NCI-H446 treated with DMSO at 0.1 percent for 48 hours (cell line): ENCODE data around the gene DIS3L.
A peak's percentile ranks its signal among the peaks of the same experiment; 100 is the strongest.
"Not testable (repeated sequence)": the region's sequence is repeated elsewhere in the genome, so short reads cannot be mapped to it uniquely, and the experiment has no call there.

Experiments used
- DNase-seq: peaks from one replicate; lab custom pipeline; 2025; lab: John Stamatoyannopoulos, UW

The DIS3L gene

DNA sequence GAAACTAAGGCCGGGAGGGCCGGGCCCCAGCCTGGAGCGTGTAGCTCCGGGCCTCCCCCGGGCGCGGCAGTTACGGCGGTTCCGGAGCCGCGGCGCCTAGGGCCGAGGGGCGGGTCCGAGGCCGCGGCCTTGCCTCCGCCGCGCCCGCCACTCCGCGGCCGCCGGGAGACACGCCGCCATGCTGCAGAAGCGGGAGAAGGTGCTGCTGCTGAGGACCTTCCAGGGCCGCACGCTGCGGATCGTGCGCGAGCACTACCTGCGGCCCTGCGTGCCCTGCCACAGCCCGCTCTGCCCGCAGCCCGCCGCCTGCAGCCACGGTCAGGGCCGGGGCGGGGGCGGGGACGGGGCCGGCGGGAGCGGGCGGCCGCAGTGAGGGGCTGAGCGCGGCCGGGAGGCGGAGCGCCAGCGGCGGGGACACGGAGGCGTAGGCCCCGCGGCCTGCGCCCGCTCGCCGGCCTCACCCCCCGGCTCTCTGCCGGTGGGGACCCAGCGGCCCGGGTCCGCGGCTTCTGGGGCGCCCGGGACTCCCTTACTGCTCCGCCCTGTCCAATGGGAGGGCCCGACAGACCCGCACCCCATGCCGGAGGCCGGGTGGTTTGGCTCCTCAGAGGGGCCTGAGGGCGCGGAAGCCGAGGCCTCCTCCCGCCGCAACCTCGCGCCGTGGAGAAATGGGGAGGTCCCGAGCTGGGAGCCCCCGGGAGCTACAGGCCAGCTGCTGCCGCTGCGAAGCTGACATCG is at the start of gene DIS3L:
Gene DIS3L, plus strand, starts transcription at position 150 of the 738 bp plus-strand sequence. Its CDS starts 29 bp downstream, at position 179.
- DNase-seq, result no peak

DNA sequence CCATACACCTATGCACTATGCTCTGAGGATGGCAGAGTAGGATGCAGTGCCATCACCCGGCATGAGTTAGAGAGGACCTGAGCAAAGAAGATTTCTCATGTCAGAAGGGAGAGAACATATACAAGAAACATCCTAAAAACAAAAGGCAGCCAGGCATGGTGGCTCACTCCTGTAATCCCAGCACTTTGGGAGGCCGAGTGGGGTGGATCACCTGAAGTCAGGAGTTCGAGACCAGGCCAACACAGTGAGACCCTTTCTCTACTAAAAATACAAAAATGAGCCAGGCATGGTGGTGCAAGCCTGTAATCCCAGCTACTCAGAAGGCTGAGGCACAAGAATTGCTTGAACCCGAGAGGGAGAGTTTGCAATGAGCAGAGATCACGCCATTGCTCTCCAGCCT is 47.5 kb upstream of the DIS3L start:
- DNase-seq, result not testable (repeated sequence)

DNA sequence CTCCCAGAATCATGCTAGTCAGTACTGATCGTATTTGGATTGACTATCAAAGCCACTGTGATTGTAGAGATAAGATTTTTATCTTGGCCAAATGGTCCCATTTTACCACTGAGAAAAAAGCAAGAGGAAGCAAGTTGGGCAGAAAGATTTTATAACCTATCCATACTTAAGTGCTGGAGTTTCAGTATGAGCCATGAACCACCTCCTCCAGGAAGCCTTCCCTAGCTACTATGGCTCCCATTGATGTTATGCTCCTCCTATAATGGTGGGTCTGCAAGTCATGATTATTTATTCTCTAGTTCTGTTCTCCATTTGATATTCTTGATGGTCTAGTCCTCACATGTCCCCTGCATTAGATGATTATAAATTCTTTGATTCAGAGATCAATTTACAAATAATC is 46.4 kb upstream of the DIS3L start:
- no peak for DNase-seq

DNA sequence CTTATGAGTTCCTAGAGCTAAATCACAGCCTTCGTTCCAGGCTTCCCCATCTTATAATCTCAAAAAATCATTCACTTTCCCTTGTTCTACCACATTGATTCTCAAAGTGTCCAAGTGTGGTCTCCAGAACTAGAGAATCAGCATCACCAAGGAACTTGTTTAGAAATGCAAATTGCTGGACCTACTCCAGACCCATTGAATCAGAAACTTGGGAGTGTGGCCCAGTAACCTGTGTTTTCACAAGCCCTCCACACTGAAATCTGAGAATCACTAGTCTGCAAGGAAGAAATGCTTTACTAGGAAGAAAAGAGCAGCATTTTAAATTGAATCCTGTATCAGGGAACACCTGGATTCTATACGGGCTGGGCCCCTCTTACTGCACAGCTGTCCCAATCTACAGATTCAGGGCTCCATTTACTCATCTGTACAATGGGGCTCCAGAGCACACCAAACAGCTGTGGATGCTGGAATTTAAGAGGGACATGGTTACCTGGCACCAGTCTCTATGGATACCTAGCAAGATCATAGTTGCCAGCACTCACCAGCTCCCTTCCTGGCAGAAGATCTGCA is 43.7 kb upstream of the DIS3L start:
- no peak for DNase-seq

DNA sequence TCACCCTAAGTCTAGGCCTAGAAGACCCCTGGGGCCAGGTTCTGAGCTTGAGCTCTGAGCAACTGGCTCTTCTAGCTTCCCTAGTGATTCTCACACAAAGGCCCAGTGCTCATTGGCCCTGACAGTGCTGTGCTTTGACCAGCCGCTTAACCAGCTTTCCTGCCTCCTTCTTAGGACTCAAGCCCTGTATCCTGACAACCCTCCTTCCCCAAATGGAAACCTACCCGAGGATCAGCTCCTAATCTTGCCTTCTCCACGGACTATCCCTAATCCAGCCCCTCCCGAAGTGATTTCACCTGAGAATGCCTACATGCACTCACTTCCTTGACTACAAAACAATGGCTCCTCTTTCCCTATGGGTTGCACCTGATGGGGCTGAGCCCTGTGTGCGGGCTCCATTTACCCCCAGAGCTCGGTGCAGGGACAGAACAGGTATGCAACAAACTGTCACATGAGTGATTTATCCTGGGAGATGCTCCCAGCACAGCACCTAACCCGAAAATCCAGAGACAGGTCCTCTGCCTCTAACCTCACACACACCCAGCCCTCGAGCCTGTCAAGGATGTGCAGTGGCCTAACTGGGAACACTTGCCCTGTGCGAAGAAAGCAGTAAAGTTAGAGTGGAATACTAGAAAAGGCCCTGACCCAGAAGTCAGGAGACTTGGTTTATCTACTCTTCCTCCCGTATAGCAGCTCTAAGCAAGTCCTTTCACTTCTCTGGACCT is 42.1 kb upstream of the DIS3L start:
- no peak for DNase-seq

DNA sequence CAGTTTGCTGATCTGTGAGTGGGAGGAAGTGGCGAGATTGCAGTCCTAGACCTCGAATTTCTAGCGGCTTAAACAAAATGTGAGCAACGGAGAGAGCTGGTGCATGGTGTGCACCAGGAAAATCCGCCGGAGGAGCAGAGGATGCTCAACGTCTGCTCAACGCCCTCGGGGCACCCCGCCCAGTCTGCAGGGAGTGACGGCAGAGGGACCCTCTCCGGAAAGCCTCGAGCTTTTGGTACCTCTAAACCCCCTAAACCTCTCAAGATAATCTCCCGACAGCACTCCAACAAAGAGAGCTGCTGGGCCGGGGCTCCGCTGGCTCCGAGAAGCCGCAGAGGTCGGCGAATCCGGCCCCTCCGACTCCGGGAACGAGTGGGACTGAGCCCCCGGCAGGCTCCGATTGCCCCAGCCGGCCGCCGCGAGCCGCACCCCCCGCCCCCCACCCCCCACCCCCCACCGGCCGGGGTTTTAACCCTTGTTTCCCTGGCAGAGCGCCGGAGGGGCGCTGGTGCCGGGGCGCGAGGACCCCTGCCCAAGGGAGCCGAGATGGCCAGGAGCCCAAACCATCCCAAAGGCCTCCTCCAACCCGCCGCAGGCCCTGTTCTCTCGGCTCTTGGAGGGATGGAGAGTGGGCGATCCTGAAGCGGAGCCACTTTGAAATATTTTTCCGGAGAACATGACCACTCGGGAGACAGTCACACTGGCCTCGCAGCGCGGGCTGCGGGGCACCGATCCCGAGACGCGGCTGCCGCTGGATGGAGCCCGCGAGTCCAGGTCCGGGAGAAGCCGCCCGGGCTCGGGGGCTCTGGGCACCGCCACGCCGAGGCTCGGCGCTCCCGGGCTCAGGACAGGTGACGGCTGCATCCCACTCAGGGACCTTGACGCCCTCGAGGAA is 41.3 kb upstream of the DIS3L start:
- no peak for DNase-seq

DNA sequence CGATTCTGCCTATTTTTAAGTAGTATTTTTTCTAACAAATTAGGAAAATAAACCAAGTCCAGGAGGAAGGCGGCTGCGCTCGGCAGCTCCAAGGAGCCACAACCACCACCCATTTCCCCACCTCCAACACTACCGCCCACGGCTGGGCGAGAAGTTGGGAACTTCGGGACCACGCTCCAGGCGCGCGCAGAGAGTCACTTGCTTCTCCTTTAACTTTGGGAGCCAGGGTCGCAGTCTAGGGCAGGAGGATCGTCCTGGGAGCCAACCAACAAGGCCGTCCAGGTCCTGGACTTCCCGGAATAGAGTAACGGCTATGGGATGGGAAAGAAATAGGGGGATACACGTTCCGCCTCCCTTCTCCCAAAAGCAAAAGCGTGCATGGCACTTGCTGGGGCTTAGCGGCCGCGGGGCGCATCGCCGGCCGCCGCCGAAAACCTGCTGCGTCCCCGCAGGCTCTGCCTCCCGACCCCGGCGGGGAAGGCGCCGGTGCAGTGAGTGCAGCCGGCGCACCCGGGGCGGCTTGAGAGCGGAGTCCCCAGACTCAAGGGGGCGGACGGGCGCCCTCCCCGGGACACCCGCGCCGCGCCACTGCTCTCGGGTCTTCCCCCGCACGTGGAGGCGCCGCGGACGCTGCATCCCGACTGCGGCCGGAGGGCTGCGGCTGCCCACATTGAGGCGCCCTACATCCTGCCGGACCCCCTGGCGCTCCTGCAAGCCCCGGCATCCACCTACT is 40.5 kb upstream of the DIS3L start:
- DNase-seq, result no peak

DNA sequence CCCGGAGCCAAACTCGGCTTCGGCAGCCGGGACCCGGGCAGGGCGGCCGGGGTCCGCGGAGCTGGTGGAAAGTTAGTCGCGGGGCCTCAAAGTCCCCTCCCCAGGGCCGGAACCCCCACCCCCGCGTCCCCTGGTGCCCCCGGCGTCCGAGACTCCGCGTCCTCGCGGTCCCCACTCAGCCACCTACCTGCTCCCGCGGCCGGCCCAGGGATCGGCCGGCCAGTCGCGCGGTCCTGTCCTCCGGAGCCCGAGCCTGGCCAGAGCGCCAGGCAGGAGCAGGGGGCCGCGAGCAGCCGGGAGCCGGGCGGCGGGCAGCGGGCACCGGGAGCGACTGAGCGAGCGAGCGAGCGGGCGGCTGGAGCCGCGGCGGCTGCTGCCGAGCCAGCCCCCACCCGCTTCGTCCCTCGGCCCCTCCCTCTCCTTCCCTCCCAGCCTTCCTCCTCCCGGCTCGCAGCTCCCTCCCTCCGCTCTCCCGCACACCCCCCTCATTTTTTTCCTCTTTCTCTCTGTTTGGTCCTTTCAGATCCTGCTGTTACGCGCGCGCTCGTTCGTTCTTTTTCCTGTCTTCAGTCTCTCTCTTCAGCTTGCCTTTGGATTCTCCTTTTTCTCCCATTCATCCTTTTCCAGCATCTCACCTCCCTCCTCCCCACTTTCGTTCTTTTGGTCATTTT is 39.8 kb upstream of the DIS3L start, which contains the start of gene MEGF11:
Gene MEGF11, minus strand, starts transcription at position 333 of the 671 bp plus-strand sequence. CDS start 125,347 bp downstream, outside the sequence.
- no peak for DNase-seq

DNA sequence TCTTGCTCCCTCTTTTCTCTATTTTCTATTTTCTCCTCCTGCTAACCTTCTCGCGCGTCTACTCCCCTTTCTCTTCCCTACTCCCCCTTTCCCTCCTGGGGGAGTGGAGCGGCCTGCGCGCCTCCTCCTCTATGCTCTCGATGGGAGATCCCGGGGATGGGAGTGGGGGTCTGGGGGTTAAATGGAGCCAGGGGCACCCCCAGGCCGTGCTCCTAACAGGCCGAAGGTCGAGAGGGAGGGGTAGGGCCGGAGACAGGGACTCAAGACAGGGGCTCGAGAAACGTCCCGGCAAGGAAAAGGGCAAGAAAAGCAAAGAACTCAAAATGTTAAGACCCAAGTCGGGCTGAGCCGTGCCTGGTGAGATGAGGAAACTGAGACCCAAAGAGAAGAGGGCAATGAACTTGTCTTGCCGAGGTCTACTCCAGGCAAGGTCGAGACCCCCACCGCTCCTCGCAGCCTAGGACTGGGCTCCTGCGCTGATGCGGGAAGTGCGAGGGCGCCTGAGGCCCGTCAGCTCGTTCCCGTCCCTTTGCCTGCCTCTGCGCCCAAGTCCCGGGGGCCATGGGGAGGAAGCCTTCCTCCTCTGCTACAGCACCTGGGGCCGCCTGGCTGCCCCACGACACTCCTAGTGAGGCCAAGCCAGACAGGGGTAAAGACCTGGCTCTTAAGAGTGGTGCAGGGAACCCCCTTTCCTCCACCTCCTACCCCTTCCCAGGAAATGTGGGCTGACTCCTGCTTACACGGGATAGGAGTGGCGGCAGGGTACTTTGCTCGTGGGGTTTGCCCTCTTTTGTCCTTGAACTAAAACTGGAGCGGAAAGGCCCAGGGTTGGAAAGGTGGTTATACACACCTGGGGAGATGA is 39.0 kb upstream of the DIS3L start:
- no peak for DNase-seq

DNA sequence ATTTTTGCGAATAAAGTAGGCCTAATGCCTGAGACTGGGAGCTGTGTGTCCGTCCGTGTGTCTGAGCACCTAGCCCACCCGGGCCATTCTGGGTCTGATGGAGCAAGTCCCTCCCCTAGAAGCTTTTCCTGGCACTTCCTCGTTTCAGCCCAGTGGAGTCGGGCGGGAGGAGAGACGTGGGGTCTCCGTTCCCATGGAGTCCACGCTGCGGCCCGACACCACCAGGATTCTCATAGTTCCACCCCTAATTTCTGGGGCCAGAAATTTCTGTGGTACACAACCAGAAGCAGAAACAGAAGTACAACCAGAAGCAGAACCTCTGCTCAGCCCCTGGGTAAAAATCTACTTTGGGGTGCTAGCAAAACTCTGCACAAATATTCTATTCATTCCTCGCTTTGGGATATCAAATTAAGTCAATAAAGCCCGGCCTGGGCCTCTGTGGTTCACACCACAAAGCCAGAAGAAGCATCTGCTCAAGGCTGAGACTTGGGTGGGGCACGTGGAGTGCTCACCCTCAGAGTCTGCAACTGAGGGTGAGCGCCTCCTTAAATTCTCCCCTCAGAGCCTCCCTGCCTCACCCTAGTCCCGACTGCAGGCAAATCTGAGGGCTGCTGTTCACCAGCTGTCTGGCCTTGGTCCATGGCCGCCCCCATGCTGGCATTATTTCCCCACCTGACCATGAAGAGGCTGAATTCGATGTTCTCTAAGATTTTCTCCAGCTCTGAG is 38.3 kb upstream of the DIS3L start:
- DNase-seq, result no peak

DNA sequence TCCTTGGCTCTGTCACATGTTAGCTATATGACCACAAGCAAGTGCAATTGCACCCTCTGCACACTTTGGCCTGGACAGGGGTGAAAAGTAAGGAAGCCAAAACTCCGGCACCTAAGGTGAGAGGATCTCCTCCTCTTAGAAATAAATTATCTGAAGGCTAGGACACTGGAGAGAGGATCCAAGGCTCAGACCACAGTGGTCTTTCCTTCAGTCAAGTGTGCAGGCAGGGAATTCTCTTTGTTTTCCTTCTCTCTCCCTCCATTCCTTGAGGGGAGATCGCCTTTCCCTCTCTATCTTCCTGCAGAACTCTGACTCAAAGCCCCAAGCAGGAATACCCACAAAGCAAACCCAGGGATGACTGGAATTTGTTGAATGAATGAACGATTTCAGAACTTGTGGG is 36.7 kb upstream of the DIS3L start:
- DNase-seq, result no peak

DNA sequence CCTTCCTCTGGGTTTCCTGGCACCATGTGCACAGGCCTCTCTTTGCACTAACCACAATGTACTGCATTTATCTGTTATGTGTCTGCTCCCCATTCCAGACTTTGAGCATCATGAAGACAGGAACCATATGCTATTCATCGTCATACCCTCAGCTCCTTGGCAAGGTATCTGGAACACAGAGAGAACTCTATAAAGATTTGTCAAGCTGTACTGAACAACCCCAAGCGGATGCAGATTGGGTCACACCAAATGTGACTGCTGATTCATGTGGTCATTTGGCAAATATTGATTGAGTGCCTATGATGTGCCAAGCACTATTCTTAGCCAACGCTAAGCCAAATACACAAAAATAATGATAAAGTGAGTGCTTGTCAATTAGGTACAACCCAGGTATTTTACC is 32.3 kb upstream of the DIS3L start:
- no peak for DNase-seq

DNA sequence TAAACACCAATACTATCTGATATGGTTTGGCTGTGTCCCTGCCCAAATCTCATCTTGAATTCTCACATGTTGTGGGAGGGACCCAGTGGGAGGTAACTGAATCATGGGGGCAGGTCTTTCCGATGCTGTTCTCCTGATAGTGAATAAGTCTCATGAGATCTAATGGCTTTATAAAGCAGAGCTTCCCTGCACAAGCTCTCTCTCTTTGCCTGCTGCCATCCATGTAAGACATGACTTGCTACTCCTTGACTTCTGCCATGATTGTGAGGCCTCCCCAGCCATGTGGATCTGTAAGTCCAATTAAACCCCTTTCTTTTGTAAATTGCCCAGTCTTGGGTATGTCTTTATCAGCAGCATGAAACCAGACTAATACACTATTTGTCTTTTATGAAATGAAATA is 30.5 kb upstream of the DIS3L start:
- DNase-seq, result not testable (repeated sequence)

DNA sequence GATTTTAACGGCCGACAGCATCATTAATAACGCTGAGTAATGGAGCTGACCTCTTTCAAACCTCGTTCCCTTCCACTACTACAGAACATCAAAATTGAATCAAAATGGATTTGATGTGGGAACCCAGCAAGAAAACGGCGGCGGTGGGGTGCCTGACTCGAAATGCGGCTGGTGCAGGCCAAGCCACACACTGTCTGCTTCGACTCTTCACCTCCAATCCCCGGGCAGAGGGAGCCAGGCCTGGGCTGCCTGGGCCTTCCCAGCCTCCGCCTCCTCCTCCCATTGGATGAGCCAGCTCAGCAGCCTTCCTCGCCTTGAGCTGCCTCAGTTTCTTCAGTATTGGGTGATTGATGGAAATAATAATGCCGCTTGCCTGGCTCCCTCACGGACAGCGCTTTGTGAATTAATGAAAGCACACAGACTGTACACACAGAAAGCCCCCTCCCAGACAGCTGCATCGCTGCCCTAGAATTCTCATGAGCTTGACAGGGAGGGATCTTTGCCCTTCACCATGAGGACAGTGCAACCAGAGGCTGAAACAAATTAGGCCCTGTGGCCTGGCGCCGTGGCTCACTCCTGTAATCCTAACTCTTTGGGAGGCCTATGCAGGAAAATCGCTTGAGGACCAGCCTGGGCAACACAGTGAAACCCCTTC is 28.4 kb upstream of the DIS3L start:
- DNase-seq, result no peak

DNA sequence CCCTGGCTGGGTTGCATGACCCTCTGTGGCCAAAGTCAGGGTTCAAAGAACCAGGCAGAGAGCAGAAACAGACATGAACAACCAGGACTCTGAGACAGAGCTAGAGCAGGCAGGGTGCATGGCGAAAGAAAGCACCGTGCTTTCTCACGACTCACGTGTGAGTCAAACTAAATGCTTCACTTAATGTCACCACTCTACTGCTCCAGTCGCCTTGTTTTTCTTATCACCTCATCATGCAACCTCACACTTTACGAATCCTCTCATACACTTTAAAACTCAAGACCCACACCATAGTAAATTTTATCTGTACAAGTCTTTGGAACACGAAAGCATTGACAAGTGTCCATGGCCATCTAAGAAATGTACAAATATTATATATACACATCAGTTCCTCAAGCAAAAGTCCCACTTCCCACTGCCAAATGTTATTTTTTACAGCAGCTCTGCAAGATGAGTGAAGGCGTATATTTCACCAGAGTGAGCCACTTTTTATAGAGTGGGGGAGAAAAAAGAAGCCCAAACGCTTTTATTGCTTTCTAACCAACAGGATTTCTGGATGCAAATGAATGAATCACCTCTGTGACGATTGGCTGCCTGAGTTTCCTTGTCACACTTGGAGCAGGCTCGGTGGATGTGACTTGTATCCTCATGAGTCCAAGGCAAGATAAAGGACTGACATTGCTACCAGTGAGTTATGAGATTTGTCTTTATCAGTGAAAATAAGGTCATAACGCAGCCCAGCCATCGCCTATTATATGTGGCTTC is 23.9 kb upstream of the DIS3L start:
- DNase-seq, result peak; percentile 11

DNA sequence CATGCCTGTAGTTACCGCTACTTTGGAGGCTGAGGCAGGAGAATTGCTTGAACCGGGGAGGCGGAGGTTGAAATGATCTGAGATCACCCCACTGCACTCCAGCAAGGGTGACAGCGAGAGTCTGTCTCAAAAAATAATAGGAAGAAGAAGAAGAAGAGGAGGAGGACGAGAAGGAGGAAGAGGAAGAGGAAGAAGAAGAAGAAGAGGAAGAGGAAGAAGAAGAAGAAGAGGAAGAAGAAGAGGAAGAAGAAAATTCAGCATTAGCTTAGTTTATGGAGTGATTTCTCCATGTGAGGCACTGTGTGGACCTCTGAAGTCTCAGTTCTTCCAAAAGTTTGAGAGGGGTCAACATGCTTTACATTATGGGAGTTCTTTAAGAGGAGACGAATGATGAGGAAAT is 22.4 kb upstream of the DIS3L start:
- no peak for DNase-seq

DNA sequence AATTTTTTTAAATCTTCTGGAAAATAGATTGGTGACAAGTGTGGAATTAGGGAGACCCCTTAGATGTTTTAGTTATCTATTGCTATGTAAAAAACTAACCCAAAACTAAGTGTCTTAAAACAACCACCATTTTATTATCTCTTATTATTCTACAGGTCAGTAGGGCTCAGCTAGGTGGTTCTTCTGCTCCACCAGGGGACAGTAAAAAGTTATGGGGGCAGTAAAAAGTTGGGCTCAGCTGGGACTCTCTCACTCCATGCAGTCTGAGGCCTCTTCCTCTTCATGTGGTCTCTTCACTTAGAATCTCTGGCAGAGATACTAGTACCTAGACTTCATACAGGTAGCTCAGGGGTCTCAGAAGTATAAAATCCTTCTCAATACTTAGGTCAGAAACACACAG is 18.0 kb upstream of the DIS3L start:
- DNase-seq, result no peak

DNA sequence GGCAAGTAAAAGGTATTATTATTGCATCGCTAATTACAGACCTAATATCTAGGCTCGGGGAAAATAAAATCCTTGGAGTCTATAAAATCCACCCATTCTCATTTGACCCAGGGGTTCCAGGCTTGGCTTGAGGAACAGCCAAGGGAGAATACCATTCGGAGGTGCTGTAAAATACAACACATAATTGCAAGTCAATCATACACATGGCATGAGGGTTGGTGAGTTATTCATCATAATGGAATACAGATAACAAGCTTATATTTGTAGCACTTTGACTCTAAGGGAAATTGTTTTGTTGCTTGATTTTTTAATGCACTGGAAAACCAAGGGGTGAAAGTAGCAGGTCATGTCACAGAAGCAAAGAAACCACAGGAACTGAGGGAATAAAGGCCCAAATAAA is 16.8 kb upstream of the DIS3L start:
- DNase-seq, result no peak
